ENCODE measurements around the gene RAB6A.

RAB6A gene

GRCh38 chr11:73648121-73648520, 112.8 kb downstream of the RAB6A start:
- H3K27ac ChIP-seq = no peak overlapping the region
- POLR2A ChIA-PET (ENCODE audit: low non-redundant PET) = interaction anchor here (0.5 kb wide), 1 partner anchor 18 kb away, joined by 4 read pairs; no protein-coding TSS in a partner anchor
- CTCF ChIA-PET = interaction anchor here (2.1 kb wide), 1 partner anchor 13 kb away, joined by 8 read pairs; no protein-coding TSS in a partner anchor
- no peak for DNase-seq (ENCODE audit: low spot score)
- no peak for TF ChIP-seq CTCF (conservative IDR thresholded peaks at IDR 0.05; ENCODE audit: low read depth)

GRCh38 chr11:73647459-73648100, 113.3 kb downstream of the RAB6A start:
- H3K27ac ChIP-seq = no peak overlapping the region
- peak; percentile 79 for DNase-seq (ENCODE audit: low spot score)
- CTCF ChIA-PET = interaction anchor here (2.1 kb wide), 1 partner anchor 13 kb away, joined by 8 read pairs; no protein-coding TSS in a partner anchor
- TF ChIP-seq CTCF (conservative IDR thresholded peaks at IDR 0.05; ENCODE audit: low read depth) = no peak
- POLR2A ChIA-PET (ENCODE audit: low non-redundant PET) = no interaction called here

GRCh38 chr11:73645972-73646631, 114.8 kb downstream of the RAB6A start, which contains the start of gene PLEKHB1:
Gene PLEKHB1 (plus strand): TSS chr11:73646581. CDS start chr11:73646609, 28 bp downstream.
- no peak for DNase-seq (ENCODE audit: low spot score)
- no peak for TF ChIP-seq CTCF (conservative IDR thresholded peaks at IDR 0.05; ENCODE audit: low read depth)
- H3K27ac ChIP-seq = no peak within 1 kb of the TSS
- ChIA-PET CTCF (no interaction called here), POLR2A (ENCODE audit: low non-redundant PET) (no interaction called here)

GRCh38 chr11:73645121-73645969, 115.5 kb downstream of the RAB6A start:
- ChIA-PET POLR2A (ENCODE audit: low non-redundant PET) (no interaction called here), CTCF (interaction anchor here (0.5 kb wide), 1 partner anchor 110 kb away, joined by 4 read pairs; no protein-coding TSS in a partner anchor)
- no peak for DNase-seq (ENCODE audit: low spot score)
- H3K27ac ChIP-seq = no peak overlapping the region
- TF ChIP-seq CTCF (conservative IDR thresholded peaks at IDR 0.05; ENCODE audit: low read depth) = no peak

GRCh38 chr11:73641668-73642067, 119.2 kb downstream of the RAB6A start:
- ChIA-PET CTCF (no interaction called here), POLR2A (ENCODE audit: low non-redundant PET) (no interaction called here)
- no peak for TF ChIP-seq CTCF (conservative IDR thresholded peaks at IDR 0.05; ENCODE audit: low read depth)
- H3K27ac ChIP-seq = no peak overlapping the region
- no peak for DNase-seq (ENCODE audit: low spot score)

- ChIA-PET CTCF (no interaction called here), POLR2A (ENCODE audit: low non-redundant PET) (no interaction called here)
- no peak overlapping the region for H3K27ac ChIP-seq
- no peak for DNase-seq (ENCODE audit: low spot score)
- TF ChIP-seq CTCF (conservative IDR thresholded peaks at IDR 0.05; ENCODE audit: low read depth) = no peak
Observed at GRCh38 chr11:73640592-73640991, 120.3 kb downstream of the RAB6A start.

Measured in RWPE1 (cell line).